Measurements from ENCODE around the gene HES7.
A peak's percentile ranks its signal among the peaks of the same experiment; 100 is the strongest.

Gene HES7

DNA sequence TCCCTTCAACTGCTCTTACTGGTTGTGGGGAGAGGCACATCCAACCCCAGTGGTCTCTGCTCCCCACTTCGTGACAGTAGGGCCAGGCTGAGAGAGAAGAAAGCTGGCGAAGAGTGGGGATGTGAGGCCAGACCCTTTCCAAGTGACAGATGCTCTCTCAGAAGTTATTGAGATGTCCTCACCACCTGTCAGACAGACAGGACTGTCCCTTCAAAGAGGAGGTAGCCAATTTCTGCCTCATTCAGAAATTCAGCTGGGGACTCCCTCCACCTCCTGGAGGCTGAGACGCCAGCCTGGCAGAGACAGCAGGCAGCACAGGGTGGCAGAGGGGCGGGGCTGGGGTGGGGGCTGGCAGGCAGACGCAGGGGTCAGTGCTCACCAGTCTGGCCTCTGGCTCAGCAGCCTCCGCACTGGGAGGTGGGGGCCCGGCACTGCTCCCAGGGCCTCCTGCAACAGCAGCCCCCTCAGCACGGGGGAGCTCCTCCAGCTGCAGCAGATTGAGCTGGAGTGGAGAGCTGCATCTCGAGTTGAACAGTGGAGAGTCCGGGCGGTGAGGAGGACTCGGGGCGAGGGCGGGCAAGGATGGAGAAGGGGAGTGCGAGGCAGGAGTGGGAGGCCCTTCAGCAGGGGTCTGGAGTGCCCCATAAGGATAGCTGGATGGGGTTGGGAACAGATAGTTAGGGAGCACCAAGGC is 19.1 kb upstream of the HES7 start:
- no peak for DNase-seq (ENCODE audit: low spot score)

DNA sequence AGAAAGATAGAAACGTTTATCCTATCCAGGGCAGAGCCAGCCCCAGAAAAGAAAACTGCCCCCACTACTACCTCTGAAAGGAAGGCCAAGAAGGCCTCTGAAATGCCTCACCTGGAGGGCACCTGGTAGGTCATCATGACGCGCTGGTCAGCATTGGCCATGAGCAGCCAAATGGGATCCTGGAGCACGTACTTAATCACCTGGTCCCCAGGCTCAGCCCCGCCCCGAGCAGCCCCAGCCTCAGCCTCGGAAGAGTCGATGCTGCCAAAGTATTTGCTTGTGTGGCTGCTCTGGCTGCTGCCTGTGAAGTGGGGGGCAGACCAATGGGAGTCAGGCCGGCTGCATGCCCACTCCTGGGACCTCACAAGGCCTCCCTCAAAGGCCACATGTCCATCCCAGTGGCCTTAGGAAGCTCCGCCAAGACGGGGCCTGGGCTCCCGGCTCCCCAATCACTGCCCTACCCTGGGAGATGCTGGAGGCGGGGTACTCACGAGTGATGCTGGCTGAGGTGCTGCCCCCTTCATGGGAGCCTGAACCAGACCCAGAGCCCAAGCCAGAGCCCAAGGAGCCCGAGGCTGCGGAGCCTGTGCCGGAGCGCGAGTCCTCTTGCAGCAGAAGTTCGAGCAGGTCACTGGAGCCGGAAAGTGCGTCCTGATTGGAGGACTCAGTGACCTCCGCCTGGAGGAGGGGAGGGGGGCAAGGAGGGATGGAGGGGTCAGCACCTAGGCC is 18.4 kb upstream of the HES7 start:
- DNase-seq (ENCODE audit: low spot score) = no peak

DNA sequence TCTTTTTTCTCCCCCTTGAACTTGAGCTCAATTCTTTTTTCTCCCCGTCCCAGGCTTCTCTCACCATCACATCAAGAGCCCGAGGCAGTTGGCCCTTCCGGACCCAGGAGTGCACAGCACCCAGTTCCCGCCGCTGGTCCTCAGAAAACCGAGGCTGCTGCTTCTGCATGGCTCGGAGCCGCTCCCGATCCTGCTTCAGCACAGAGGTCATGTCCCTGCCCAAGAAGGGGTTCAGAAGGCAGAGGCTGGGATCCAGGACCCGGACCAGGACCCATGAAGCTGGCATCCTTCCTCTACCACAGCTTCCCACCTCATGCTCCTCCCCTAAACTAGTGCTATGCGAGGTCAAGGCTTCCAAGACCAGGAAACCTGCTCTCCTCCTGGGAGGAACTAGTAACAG is 17.8 kb upstream of the HES7 start:
- no peak for DNase-seq (ENCODE audit: low spot score)

DNA sequence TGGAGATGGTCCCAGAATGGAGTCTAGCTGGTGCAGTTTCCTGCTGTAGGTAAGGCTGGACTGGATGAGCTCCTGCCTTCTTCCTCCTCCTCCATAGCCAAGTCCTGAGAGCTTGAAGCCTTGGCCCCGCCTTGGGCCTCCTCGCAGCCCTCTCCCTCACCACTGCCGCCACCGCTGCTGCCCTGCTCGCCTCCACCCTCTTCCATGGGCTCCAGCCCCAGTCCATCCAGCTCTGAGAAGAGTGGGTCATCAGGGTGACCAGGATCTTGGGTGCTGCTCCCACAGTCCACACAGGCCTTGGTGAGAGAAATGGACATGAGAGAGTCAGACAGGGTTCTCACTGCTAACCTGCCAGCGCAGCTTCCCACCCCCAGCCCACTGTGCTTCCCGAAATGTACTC is 17.1 kb upstream of the HES7 start:
- DNase-seq (ENCODE audit: low spot score) = no peak

DNA sequence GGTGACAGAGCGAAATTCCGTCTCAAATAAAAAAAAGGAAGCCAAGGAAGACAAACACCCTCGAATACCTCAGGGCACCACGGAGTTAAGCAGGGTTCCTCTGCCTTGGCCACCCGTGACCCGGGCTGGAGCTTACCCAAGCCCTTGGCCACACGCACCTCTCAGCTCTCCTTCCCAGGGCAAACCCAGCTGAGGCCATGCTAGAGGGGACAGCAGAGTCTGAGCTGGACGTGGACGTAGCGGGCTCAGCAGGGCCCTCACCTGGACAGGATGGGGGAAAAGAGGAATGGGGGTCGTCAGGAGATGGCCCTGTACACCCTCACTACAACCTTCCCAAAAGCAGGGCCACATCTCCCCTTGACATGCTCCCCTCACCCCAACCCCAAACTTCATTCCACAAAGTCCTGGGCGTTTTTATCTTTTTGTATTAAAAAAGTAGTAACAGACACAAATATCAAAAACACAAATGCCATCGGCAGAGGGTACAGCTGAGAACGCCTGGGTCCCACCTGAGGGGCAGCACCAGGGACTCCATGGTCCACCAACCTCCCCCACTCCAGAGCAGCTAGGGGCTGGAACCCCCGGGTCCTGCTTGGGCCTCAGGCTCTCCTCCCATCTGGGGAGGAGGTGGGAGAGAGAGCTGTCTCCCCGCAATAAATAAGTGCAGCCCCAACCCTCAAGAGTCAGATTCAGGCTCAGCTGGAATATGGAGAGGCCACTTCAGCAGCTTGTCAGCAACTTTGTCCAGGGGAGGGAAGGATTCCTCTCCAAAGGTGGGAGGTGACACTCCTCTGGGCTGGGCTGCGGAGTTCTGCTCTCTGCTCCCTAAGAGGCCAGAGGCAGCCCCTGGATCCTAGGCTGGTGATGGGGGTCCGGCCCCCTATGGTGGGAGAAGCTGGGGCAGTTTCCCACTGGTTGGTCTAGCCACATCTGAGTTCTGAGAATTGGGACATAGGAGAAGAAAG is 16.4 kb upstream of the HES7 start:
- no peak for DNase-seq (ENCODE audit: low spot score)

DNA sequence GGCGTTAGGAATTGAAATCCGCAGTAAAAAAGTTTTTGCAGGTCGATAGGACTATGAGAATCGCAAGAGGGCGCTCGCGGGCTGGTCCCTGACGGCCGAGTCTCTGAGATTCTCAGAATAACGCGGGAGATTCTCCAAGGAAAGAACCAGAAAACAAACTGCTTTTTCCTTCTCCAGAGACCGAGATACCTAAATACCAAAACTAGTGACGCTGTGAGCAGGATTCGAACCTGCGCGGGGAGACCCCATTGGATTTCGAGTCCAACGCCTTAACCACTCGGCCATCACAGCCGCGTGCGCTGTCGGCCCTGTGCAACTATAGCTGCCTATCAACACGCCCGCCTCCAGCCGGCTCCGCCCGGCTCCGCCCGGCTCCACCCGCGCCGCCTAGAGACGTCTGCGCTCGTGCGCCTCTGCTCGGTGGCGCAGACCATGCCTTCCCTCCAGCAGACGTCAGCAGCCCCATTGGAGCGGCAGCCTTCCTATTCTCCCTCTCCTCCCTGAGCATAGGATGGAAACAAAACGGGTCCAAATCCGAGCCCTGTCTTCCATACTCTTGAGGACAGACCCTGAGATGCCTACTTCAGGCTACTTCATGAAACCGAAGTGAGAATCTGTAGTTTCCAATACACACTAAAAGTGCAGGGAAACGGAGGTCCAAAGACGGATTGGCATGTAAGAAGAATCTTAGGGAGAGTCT is 14.9 kb upstream of the HES7 start:
- peak; percentile 94 for DNase-seq (ENCODE audit: low spot score)

DNA sequence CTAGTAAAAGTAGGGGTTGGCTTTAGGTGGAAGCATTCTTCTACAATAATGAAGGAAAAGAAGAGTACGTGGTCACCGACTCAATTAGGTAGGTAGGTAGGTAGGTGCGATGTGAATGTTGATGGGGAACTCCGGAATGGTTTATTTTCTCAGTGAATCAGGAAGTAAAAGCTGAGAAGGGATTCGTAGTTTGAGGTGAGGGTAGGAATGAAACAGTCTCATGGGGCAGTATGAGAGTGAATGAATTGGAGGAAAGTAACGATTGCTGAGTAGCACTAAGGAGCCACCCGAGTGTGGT is 14.4 kb upstream of the HES7 start:
- no peak for DNase-seq (ENCODE audit: low spot score)

DNA sequence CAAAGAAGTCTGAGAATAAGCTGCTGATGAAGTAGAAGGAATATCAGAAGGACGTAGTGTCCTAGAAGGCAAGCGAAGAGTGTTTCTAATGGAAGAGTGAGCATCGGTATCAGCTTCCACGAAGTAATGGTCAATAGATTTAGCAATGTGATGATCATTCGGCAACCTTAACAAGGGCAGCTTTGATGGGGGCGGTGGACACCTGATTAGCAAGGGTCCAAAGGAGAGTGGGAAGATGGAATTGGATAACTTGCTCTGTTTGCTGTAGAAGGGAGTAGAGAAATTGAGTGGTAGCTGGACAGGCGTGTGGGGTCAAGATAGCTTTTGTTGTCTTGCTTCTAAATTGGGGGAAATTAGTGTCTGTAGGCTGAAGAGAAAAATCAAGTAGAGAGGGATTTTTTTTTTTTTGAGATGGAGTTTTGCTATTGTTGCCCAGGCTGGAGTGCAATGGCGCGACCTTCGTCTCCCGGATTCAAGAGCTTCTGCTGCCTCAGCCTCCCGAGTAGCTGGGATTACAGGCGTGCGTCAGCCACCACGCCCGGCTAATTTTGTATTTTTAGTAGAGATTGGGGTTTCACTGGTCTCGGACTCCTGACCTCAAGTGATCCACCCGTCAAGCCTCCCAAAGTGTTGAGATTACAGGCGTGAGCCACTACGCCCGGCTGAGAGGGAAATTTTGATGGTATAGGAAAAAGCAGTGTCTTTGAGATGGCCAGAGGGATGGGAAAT is 13.9 kb upstream of the HES7 start:
- DNase-seq (ENCODE audit: low spot score) = no peak

DNA sequence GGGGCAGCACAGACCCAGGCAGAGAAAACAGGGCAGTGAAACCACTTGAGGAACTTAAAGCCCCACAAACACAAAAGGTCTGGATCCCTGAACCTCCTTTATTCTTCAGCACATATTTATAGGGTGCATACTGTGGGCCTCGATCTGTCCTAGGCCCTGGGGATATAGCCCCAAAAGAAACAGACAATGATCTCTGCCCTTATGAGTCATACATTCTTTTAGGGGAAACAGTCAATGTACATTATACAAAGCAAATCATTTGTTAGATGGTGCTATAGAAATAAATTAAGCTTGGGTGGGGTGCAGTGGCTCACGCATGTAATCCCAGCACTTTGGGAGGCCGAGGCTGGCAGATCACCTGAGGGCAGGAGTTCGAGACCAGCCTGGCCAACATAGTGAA is 10.0 kb upstream of the HES7 start:
- no peak for DNase-seq (ENCODE audit: low spot score)

DNA sequence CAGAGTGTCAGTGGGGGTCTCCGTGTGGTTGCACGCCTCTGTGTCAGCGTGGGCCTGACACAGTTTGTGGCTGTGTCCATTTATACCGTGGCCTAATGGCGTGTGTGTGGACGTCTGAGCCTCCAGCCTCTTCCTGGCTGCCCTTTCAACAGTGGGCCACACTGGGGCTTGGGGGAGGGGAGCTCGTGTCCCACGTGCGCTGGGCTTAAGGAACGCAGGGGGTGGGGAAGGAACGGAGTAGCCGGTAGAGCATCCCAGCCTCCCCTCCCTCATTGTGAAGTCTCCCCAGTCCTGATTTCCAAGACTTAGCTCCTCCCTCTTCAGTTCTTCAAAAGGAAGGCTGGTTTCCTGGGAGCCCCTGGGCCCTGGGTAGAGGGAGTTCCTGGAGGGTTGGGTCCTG is 9.5 kb upstream of the HES7 start:
- no peak for DNase-seq (ENCODE audit: low spot score)

DNA sequence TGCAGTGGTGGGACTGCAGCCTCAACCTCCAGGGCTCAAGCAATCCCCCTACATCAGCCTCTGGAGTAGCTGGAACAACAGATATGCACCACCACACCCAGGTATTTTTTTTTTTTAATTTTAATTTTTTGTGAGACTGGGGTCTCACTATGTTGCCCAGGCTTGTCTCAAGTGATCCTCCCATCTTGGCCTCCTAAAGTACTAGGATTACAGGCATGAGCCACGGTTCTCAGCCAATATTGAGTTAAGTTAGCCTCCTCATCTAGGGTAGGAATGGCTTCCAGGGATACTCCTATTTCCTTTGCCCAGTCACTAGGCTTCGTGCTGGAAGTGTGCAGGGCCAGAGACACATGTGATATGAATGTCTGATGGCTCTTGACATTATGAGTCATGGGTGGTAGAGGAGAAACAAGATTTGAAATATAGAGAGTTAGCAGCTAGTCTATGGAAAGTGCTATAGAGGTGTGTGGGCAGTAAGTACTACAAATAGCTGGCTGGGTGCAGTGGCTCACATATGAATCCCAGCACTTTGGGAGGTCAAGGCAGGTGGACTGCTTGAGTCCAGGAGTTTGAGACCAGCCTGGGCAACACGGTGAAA is 8.0 kb upstream of the HES7 start:
- no peak for DNase-seq (ENCODE audit: low spot score)

DNA sequence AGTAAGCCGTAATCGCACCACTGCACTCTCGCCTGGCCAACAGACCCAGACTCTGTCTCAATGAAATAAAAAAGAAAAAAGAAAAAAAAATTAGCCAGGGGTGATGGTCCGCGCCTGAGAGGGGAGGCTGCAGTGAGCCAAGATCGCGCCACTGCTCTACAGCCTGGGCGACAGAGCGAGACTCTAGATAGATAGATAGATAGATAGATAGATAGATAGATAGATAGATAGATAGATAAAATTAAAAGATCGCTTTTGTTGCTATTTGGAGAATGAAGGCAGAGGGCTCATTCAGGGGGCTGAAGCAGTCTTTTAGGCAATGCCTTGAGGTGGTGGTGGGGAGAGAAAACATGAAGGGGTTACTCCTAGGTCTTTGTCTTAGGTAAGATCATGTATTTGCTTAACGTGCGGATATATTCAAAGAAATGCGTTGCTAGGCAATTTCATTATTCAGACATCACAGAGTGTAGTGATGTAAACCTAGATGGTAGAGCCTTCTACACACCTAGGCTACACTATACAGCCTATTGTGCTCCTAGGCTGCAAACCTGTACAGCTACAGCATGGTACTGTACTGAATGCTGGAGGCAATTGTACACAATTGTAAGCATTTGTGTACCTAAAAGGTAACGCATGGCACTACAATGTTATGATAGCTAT is 4.3 kb upstream of the HES7 start:
- DNase-seq (ENCODE audit: low spot score) = no peak

DNA sequence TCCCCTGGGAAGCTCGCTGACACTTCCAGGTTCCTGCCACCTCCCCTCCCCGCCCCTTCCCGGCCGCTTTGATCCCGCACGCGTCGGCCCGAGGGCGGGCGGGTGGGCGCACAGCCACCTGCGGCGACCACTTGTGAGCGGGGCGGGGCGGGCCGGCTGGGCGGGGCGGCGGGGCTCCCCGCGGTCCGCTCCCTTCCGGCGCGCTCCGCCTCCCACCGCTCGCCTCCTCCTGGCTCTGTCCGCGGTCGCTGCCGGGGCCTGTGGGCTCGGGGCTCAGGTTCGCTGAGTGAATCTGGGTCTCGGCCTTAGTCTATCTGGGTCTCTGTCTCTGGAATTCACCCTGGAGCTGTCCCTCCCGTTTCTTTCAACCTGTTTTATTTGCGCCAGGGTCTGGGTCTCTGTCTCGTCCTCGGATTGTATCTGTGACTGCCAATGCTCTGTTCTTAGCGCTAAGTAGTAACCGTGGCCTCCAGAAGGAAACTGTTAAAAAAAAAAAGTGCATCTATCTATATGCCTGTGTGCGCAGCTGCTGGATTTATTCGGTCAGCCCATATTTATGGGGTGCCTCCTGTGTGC is 2.7 kb upstream of the HES7 start:
- DNase-seq (ENCODE audit: low spot score) = no peak

DNA sequence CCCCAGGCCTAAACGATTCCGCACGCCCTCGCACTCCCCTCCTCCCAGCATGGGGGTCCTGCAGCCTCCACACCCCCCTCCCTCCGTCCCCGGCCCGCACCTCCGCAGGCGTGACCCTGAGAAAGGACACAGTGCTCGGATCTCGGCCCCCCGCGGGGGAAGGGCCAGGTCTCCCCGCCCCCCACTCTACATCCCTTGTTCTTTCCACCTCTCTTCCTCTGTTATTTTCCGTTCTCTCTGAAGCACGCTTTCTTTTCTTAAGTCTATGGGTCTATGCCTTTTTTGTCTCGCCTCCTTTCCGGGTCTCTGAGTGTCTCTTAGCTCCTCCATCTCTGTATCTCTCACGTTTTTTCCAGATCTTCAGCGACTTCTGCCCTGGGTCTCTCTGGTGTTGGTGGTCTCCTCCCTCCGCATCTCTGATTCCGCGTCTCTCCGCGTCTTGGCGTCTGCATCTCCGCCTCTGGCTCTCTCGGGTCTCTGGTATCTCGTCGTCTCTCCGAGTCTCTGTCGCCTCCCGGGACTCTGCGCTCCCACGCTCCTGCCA is 2.1 kb upstream of the HES7 start:
- DNase-seq (ENCODE audit: low spot score) = no peak

DNA sequence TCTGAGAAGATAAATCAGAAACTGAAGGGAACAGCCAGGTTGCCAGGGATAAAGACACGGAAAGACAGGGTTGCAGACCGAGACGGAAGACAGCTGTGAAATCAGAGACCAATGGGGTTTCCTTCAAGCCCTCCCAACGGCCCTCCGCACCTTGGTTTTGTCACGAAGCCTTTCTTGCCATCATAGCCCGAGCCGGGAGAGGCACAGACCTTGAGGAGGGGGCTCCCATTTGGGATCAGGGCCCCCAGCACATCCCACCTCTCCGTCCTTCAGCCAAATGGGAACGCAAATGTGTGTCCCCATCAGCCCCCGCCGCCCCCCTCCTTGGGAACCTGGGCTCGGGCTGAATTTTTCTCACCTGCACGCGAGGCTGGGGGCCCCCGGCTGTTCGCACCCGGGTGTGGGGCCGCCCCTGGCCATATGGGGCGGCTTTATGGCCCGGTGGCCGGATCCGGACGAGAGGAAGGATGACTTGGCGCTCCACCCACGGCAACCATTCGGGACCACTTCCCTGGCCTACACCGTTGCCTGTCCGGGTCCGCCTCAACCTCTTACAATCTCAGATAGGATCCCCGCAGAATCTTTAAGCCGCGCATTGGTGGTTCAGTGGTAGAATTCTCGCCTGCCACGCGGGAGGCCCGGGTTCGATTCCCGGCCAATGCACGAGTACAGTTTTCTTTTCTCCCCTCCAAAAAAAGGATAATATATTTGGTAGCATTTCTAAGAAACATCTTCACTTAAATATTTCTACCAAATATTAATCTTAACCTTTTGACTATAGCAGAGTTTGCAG is 1.4 kb upstream of the HES7 start:
- DNase-seq (ENCODE audit: low spot score) = peak; percentile 76

DNA sequence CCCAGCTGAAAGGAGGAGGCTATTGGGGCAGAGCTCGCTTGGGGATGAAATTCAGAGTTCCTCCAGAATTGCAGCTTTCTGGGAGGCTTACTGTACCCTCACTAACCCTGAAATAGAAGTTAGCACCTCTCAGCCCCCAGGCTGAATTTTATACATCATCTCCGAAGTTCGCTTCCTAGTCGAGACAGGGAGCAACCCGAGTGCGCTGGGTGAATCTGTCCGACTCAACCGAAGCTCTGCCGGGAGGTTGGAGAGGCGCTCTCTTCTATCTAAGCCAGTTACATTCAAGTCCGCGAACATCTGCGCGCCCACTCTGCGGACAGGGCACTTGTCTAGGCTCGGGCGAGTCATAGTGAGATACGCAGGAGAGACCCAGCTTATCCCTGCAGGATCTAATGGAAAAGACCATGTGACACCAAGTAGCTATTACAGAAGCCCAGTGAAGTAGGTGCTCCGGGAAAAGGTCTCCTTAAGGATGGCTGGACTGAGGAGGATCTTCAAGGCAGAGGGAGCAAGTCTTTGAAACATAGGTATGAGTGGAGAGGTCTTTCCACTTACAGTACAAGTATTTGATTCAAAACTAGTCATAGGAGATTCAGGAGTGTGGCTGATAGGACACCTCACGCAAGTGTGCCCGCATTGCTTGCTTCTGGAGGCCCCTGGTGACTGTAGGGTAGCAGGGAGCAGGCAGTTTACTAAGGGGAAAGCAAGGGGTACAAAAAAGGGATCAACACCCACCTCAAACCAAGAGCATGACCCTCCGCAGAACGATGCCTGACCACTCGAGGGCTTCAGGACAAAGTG is 646 bp upstream of the HES7 start:
- DNase-seq (ENCODE audit: low spot score) = no peak

DNA sequence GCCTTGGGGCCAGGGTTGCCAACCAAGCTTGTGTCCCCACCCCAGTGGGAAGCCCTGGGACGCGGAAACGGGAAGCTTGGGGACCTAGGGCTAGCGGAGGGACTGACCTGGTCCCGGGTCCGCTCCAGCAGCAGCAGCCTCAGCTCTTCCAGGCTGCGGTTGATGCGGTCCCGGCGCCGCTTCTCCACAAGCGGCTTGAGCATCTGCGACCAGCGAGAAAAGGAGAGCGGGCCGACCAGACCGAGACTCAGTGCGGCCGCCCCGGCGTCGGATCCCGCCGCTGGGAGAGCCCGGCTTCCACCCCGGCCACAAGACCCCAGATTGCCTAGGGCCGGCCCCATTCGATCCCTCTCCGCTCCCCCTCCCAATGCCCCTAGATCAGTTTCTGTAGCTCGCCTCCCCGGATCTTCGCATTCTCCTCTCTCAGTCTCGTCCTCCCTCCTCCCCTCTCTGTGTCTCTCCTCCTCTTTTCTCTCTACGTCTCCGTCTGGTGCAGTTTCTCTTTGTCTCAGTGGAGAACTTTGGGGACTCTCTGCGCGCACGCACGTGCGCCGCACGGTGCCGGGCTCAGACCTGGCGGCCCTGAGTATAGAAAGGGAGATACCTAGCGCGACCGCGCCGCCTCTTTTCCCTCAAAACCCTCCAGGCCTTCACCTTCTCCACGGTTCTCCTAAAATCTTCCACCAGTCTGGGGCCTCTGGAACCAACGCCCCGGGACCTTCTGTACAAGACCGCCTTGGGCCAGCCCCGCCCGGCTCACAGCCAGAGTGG is 797 bp downstream of the HES7 start:
- DNase-seq (ENCODE audit: low spot score) = no peak

All from hematopoietic multipotent progenitor cell treated with erythropoietin and hydrocortisone succinate and interleukin-3 and kit ligand, for 15 days (in vitro differentiated cells).